A549 (cell line): ENCODE results near the gene FHIP2A.
"Not testable (repeated sequence)": the region's sequence is repeated elsewhere in the genome, so short reads cannot be mapped to it uniquely, and the experiment has no call there.

Experiments used
- BHLHE40 ChIP-seq: IDR thresholded peaks from 2 replicates; pipeline ENCODE4 v1.6.1; 2012; ENCODE audit warnings: low read depth, low read length, inconsistent platforms
- CEBPB ChIP-seq, 2 experiments: fragments of >200 bp in 1 of 2; sonication (Bioruptor Twin) in 1 of 2; formaldehyde crosslinking in 1 of 2; IDR thresholded peaks; 2 replicates each; pipeline ENCODE4 v1.6.1; 2012 to 2016
- CTCF ChIP-seq: fragments of >200 bp; sonication (Bioruptor Twin); formaldehyde crosslinking; IDR thresholded peaks from 3 replicates; pipeline ENCODE4 v1.5.1; 2016
- EP300 ChIP-seq, 2 experiments: fragments of >200 bp; sonication (Bioruptor Twin); formaldehyde crosslinking; IDR thresholded peaks; 2 replicates in 1 of 2; 3 replicates in 1 of 2; pipeline ENCODE4 v1.6.1; 2016 to 2017
- HDAC2 ChIP-seq: fragments of 200-600 bp; sonication (generic); IDR thresholded peaks from 2 replicates; pipeline ENCODE4 v1.6.1; 2016
- KDM1A ChIP-seq: fragments of 200-600 bp; sonication (generic); IDR thresholded peaks from 2 replicates; pipeline ENCODE4 v1.6.1; 2016; ENCODE audit warnings: low read depth, mild to moderate bottlenecking
- TF ChIP-seq, protein P1 (sequence below): fragments of 200-600 bp; sonication (generic); IDR thresholded peaks from 2 replicates; pipeline ENCODE4 v1.6.1; 2016; ENCODE audit warnings: antibody characterized with exemption, mild to moderate bottlenecking, moderate library complexity

DNA sequence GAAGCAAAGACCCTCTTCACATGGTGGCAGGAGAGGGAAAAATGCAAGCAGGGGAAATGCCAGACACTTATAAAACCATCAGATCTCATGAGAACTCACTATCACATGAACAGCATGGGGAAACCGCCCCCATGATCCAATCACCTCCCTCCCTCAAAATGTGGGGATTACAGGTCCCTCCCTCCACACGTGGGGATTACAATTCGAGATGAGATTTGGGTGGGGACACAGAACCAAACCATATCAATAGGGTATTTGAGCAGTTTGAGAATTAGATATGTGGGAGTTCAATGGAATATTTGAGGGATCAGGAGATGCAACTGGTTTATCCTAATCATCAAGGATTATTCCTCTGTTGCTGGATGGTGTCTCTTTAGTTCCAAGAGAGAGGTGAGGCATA, 46.5 kb upstream of the FHIP2A start:
- not testable (repeated sequence) for TF ChIP-seq BHLHE40; KDM1A; HDAC2; CEBPB (IDR thresholded peaks at IDR 0.05); CTCF; EP300 (IDR thresholded peaks at IDR 0.05)
- TF ChIP-seq, protein P1, sequence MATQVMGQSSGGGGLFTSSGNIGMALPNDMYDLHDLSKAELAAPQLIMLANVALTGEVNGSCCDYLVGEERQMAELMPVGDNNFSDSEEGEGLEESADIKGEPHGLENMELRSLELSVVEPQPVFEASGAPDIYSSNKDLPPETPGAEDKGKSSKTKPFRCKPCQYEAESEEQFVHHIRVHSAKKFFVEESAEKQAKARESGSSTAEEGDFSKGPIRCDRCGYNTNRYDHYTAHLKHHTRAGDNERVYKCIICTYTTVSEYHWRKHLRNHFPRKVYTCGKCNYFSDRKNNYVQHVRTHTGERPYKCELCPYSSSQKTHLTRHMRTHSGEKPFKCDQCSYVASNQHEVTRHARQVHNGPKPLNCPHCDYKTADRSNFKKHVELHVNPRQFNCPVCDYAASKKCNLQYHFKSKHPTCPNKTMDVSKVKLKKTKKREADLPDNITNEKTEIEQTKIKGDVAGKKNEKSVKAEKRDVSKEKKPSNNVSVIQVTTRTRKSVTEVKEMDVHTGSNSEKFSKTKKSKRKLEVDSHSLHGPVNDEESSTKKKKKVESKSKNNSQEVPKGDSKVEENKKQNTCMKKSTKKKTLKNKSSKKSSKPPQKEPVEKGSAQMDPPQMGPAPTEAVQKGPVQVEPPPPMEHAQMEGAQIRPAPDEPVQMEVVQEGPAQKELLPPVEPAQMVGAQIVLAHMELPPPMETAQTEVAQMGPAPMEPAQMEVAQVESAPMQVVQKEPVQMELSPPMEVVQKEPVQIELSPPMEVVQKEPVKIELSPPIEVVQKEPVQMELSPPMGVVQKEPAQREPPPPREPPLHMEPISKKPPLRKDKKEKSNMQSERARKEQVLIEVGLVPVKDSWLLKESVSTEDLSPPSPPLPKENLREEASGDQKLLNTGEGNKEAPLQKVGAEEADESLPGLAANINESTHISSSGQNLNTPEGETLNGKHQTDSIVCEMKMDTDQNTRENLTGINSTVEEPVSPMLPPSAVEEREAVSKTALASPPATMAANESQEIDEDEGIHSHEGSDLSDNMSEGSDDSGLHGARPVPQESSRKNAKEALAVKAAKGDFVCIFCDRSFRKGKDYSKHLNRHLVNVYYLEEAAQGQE = not testable (repeated sequence)
